NT2/D1 (cell line): ENCODE results near the gene PLCB3.

ENCODE experiments used
- SUZ12 ChIP-seq: IDR thresholded peaks from 2 replicates; pipeline ENCODE4 v1.6.1; 2011; ENCODE audit not compliant: insufficient read length, insufficient read depth; ENCODE audit errors: extremely low read depth
- YY1 ChIP-seq: IDR thresholded peaks from 2 replicates; pipeline ENCODE4 v1.6.1; 2011; ENCODE audit not compliant: insufficient read length, insufficient read depth
- ZNF274 ChIP-seq: IDR thresholded peaks from 2 replicates; pipeline ENCODE4 v1.6.1; 2011; ENCODE audit warnings: mild to moderate bottlenecking, low read depth, low read length

- TF ChIP-seq ZNF274 (no peak), YY1 (no peak), SUZ12 (no peak)
These were observed 42.4 kb upstream of the PLCB3 start for GRCh38 chr11:64208796-64209562.
